SKM-1 (cell line): ENCODE results near the gene LETM1.

ENCODE experiments used
- DNase-seq: peaks from one replicate; lab custom pipeline; 2025; ENCODE audit not compliant: unreplicated experiment; lab: John Stamatoyannopoulos, UW

The LETM1 gene

DNA sequence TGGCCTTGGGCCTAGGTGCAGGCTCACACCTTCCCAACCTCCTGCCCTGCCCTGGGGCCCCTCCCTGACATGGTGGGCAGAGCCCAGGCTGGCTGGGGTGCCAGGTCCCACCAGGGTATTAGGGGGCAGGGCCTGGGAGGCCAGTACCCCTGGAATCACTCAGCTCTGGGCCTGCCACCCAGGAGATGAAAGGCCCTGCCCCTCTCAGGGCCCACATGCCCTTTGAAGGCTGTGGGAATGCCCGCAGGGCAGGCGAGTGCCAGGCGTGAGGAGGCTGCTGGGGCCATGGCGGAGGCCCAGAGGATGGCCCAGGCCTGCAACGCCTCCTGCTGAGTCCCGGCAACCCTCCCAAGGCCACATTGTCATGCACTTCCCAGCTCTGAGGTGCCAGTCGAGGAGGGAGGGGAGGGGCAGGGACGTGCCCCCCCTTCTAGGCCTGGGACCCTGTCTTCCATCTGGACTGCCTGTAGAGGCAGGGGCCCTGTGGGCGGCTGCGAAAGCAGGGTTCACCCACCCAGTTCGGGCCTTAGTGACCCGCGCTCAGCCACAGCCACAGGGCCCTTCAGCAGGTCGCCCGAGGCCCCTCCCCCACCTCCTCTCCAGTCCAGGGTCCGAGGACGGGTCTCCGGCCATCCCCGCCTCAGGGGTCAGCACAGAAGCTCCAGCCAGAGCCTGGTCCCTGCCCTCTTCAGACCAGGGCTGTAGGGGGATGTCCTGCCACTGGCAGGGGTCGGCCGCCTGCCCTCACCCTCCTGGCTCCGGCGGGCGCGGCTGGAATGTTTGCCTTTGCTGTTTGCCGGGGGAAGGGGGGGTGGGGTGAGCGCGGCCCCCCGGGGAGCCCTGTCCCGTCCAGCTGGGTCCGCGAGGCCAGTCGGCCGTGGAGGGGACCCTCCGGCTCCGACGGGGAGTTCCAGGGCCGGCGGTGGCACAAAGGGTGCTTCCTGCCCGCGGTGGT lies 89.6 kb downstream of the LETM1 start:
- no peak for DNase-seq

DNA sequence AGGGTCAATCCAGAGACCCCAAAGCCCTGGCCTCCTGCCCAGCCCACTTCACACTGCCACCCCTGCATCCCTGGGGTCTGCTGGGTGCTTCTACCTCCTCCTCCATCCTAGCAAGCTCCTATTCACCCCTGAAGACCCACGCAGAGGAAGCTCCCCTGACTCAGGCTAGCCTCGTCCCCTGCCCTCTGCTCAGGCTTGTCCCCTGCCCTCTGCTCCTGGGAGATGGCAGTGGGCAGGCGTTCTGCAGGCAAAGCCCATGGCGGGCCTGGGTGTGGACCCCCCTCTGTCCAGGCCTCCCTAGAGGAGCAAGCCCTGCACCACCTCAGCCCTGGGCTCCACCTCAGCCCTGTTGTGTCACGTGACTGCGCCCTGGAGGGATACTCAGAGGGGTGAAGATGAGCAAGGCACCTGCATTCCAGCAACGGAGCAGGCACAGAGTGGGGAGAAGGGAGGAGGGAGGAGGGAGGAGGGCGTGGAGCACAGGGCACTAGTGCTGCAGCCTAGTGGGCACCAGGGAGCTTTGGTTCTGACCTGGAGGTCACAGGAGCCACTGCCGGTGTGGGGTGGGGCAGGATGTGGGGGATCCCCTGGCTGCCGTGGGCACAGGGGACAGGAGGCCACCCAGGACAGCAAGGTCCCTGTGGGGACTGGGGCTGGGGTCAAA lies 90.4 kb downstream of the LETM1 start:
- DNase-seq, result no peak

DNA sequence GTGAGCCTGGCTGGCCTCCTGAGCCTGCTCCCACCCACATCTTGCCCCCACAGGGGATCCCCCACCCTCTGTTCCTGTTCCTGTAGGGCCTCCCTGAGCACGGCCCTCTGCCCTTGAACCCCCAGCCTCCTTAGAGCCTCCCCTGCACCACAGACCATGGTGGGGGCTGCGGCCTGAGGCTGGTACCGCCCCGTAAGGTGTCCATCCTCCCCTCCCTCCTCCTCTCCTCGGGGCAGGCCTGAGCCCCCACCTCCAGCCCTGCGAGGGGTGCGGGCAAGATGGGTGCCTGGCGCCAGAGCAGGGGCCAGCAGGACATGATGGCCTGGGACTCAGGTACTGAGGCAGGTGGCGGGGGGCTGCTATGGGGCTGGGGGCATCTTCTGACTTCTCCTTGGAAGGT lies 91.3 kb downstream of the LETM1 start:
- no peak for DNase-seq

DNA sequence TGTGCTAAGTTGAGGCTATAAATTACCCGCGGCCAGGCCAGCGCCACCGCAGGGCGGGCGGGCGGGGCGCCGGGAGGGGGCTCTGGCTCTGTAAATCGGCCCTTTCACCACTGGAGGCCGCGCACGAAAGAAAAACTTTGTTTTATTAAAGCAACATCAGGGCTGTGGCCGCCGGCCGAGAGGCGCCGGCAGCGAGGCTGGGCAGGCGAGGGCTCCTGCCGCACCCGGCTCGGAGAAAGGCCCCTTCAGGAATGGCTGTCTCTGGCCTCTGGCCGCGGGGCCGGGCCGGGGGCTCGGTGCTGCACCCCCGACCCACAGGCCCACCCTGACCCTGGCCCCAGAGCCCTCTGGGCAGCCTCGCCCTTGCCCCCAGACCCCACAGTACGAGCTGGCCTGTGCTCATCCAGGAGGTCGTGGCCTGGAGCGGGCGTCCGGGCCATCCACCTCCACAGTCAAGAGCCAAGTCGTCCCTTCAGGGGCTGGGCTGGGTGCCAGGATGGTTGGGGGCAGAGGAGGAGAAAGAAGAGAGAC lies 92.3 kb downstream of the LETM1 start:
- DNase-seq, result no peak

DNA sequence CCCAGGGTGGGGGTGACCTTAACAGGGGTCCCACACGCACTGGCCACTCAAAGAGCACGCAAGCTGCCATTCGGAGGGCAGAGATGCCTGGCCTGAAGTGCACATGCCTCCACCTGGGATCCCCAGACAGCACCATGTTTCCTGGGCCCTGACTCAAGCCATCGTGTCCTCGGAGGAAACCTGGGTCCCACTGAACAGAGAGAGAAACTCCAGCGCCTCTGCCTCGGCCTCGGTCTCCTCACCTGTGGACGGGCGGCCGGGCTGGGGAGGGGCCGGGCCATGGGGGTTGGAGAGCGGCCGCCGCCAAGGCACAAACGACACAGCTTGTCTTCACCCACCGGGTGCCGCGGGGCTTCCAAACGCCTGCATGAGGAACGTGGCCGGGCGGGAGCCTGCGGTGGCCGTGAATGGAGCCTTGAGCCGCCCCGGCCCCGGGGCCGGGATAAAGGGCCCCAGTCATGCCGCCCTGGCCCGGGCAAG lies 92.8 kb downstream of the LETM1 start:
- DNase-seq, result no peak

DNA sequence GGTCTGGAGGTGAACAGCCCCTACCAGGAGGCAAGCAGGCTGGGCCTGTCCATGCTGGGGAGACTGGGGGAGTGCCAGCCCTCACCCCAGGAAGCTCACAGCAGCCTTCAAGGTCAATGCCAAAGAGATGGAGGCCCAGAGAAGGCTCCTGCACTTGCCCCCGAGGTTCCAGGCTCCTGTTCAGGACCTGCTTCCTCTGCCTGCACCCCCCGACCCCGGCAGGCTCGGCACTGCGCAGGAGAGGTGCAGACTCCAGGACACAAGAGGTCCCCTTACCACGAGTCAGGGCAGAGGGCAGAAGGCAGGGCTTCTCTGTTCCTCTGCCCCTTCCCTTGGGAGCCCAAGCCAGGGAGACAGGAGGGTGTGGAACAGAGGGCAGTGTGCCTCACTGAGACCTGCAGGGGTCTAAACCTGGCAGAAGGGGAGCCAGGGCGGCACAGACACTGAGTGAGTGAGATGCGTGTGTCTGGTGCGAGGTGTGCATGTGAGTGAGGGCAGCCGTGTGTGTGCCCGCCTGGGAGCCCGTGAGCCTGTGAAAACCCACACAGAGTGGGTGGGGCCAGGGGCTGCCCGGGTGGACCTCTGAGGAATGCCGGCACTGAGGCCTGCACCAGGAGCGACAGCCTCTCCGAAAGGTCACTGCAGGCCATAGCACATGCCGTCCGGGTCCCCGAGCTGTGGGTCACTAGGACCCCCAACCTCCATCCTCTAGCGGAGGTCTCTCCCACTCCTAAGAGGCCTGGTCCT lies 93.5 kb downstream of the LETM1 start:
- no peak for DNase-seq
